RWPE2 (cell line): ENCODE measurements around the gene POMC.
"Not testable (repeated sequence)": the region's sequence is repeated elsewhere in the genome, so short reads cannot be mapped to it uniquely, and the experiment has no call there.

Experiments used
- ATAC-seq: fragments of 200-7000 bp; cut with Tn5 transposase; 3 replicates; pipeline ENCODE4 v1.9.1; 2021; ENCODE audit warnings: low read depth
- DNase-seq: peaks from one replicate; pipeline ENCODE4 v3.0.0-alpha.2; 2020; ENCODE audit warnings: low spot score
- H3K27ac ChIP-seq: fragments of 450-650 bp; 2 replicates; pipeline ENCODE4 v1.5.1; 2017; ENCODE audit warnings: mild to moderate bottlenecking; ENCODE audit not compliant: poor library complexity, severe bottlenecking
- H3K27me3 ChIP-seq: fragments of 250-450 bp; sonication (Bioruptor Pico); 2 replicates; pipeline ENCODE4 v1.5.1; 2021; ENCODE audit warnings: mild to moderate bottlenecking, moderate library complexity; ENCODE audit not compliant: insufficient read depth, poor library complexity, severe bottlenecking
- H3K36me3 ChIP-seq: fragments of 250-450 bp; sonication (Bioruptor Pico); 2 replicates; pipeline ENCODE4 v1.5.1; 2020; ENCODE audit warnings: low read depth, mild to moderate bottlenecking, moderate library complexity
- H3K4me1 ChIP-seq: fragments of 250-450 bp; sonication (Bioruptor Pico); 2 replicates; pipeline ENCODE4 v1.5.1; 2021; ENCODE audit warnings: mild to moderate bottlenecking, moderate library complexity; ENCODE audit not compliant: insufficient read depth, poor library complexity, severe bottlenecking
- H3K4me3 ChIP-seq: fragments of 250-450 bp; sonication (Bioruptor Pico); 2 replicates; pipeline ENCODE4 v1.5.1; 2021; ENCODE audit warnings: mild to moderate bottlenecking, moderate library complexity; ENCODE audit not compliant: severe bottlenecking
- H3K9me3 ChIP-seq: fragments of 250-450 bp; sonication (Bioruptor Pico); 2 replicates; pipeline ENCODE4 v1.5.1; 2021; ENCODE audit warnings: mild to moderate bottlenecking, moderate library complexity; ENCODE audit not compliant: severe bottlenecking
- TF ChIP-seq, protein P1 (sequence below): fragments of 450-650 bp; IDR thresholded peaks from one replicate; pipeline ENCODE4 v1.5.1; 2017; ENCODE audit warnings: mild to moderate bottlenecking, moderate library complexity; ENCODE audit not compliant: poor library complexity, severe bottlenecking

Gene POMC

GRCh38 chr2:25141120-25141519 is 27.3 kb downstream of the POMC start:
- no peaks in the 10 kb centered on the region for H3K36me3 ChIP-seq
- ATAC-seq (no peak), DNase-seq (no peak)
- no peaks in the 10 kb centered on the region for H3K9me3 ChIP-seq
- H3K27ac ChIP-seq = no peak overlapping the region
- TF ChIP-seq, protein P1, sequence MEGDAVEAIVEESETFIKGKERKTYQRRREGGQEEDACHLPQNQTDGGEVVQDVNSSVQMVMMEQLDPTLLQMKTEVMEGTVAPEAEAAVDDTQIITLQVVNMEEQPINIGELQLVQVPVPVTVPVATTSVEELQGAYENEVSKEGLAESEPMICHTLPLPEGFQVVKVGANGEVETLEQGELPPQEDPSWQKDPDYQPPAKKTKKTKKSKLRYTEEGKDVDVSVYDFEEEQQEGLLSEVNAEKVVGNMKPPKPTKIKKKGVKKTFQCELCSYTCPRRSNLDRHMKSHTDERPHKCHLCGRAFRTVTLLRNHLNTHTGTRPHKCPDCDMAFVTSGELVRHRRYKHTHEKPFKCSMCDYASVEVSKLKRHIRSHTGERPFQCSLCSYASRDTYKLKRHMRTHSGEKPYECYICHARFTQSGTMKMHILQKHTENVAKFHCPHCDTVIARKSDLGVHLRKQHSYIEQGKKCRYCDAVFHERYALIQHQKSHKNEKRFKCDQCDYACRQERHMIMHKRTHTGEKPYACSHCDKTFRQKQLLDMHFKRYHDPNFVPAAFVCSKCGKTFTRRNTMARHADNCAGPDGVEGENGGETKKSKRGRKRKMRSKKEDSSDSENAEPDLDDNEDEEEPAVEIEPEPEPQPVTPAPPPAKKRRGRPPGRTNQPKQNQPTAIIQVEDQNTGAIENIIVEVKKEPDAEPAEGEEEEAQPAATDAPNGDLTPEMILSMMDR = no peak
- no peak overlapping the region for H3K4me3 ChIP-seq
- no peaks in the 10 kb centered on the region for H3K4me1 ChIP-seq
- H3K27me3 ChIP-seq = no peaks in the 10 kb centered on the region

DNA sequence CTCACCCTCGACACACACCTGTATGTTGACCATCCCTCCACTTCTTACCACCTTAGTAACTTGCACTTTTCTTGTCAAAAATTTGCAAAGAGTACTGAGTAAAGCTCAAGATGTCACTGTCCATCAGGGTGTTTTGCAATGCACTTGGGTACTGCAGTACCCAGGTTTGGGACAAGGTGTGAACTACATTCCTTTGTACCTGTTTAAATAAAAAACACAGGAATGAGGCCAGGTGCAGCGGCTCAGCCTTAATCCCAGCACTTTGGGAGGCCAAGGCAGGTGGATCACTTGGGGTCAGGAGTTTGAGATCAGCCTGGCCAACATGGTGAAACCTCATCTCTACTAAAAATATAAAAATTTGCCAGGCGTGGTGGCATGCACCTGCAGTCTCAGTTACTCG is 27.8 kb downstream of the POMC start:
- not testable (repeated sequence) for H3K27me3 ChIP-seq, H3K27ac ChIP-seq, ATAC-seq

GRCh38 chr2:25132693-25133092 is 35.7 kb downstream of the POMC start:
- no peak overlapping the region for H3K4me3 ChIP-seq
- no peaks in the 10 kb centered on the region for H3K36me3 ChIP-seq
- DNase-seq (no peak), ATAC-seq (no peak)
- H3K27me3 ChIP-seq = no peaks in the 10 kb centered on the region
- TF ChIP-seq, protein P1 = no peak
- no peaks in the 10 kb centered on the region for H3K9me3 ChIP-seq
- H3K4me1 ChIP-seq = no peaks in the 10 kb centered on the region
- H3K27ac ChIP-seq = no peak overlapping the region

More for the DNA sequence above, 27.8 kb downstream of the POMC start:
- not testable (repeated sequence) for H3K4me3 ChIP-seq, H3K4me1 ChIP-seq, H3K9me3 ChIP-seq, H3K36me3 ChIP-seq, DNase-seq

- H3K4me1 ChIP-seq = no peaks in the 10 kb centered on the region
- H3K9me3 ChIP-seq = no peaks in the 10 kb centered on the region
- no peaks in the 10 kb centered on the region for H3K36me3 ChIP-seq
- DNase-seq = no peak
- no peak overlapping the region for H3K4me3 ChIP-seq
- no peak for ATAC-seq
- H3K27ac ChIP-seq = no peak overlapping the region
- TF ChIP-seq, protein P1 = no peak
- no peaks in the 10 kb centered on the region for H3K27me3 ChIP-seq
These were observed 36.1 kb downstream of the POMC start for GRCh38 chr2:25132299-25132635.

- Histone ChIP-seq H3K4me1 (no peaks in the 10 kb centered on the region), H3K9me3 (no peaks in the 10 kb centered on the region), H3K27me3 (no peaks in the 10 kb centered on the region), H3K36me3 (no peaks in the 10 kb centered on the region), H3K4me3 (no peak overlapping the region), H3K27ac (no peak overlapping the region)
- peak; percentile 30; the same call in 2 of the 3 replicates for ATAC-seq
- no peak for DNase-seq
- TF ChIP-seq, protein P1 = no peak
These were observed 36.6 kb downstream of the POMC start for GRCh38 chr2:25131567-25132298.
